GM23248 (cell line): ENCODE results near the gene C17orf58. TPM values are rescaled to one million over a fixed set of nuclear protein-coding genes. Genes with fewer than 3 reads are reported as not detected.
"Not testable (repeated sequence)": the region's sequence is repeated elsewhere in the genome, so short reads cannot be mapped to it uniquely, and the experiment has no call there.

Experiments
- DNase-seq: peaks from one replicate; pipeline ENCODE4 v3.0.0-alpha.2; 2015
- H2AFZ ChIP-seq: fragments of 200-600 bp; sonication (generic); 2 replicates; pipeline ENCODE4 v1.6.1; 2016; ENCODE audit warnings: antibody characterized with exemption
- H3F3A ChIP-seq: fragments of 200-600 bp; sonication (generic); 2 replicates; pipeline ENCODE4 v1.6.1; 2016; ENCODE audit warnings: mild to moderate bottlenecking, antibody characterized with exemption, mixed run types; ENCODE audit not compliant: insufficient read depth
- H3K27ac ChIP-seq: fragments of 200-600 bp; sonication (generic); 2 replicates; pipeline ENCODE4 v1.5.1; 2016; ENCODE audit warnings: mild to moderate bottlenecking
- H3K27me3 ChIP-seq: fragments of 200-600 bp; sonication (generic); replicated peaks from 2 replicates; pipeline ENCODE4 v1.6.1; 2016; ENCODE audit warnings: mild to moderate bottlenecking; ENCODE audit not compliant: insufficient read depth
- H3K36me3 ChIP-seq: fragments of 200-600 bp; sonication (generic); 2 replicates; pipeline ENCODE4 v1.6.1; 2016; ENCODE audit warnings: low read depth, mild to moderate bottlenecking
- H3K4me1 ChIP-seq: fragments of 200-600 bp; sonication (generic); 2 replicates; pipeline ENCODE4 v1.6.1; 2016; ENCODE audit warnings: mild to moderate bottlenecking; ENCODE audit not compliant: insufficient read depth
- H3K4me2 ChIP-seq: fragments of 200-600 bp; sonication (generic); one replicate; pipeline ENCODE4 v1.6.1; 2016; ENCODE audit warnings: mild to moderate bottlenecking; ENCODE audit not compliant: unreplicated experiment
- H3K4me3 ChIP-seq: fragments of 200-600 bp; sonication (generic); 2 replicates; pipeline ENCODE4 v1.5.1; 2016; ENCODE audit warnings: mild to moderate bottlenecking
- H3K79me2 ChIP-seq: fragments of 200-600 bp; sonication (generic); 2 replicates; pipeline ENCODE4 v1.6.1; 2016; ENCODE audit warnings: mild to moderate bottlenecking; ENCODE audit not compliant: insufficient read depth
- H3K9ac ChIP-seq: fragments of 200-600 bp; sonication (generic); 2 replicates; pipeline ENCODE4 v1.6.1; 2016; ENCODE audit warnings: mild to moderate bottlenecking
- H3K9me2 ChIP-seq: fragments of 200-600 bp; sonication (generic); 2 replicates; pipeline ENCODE4 v1.6.1; 2016; ENCODE audit warnings: mixed run types, mild to moderate bottlenecking, moderate library complexity; ENCODE audit not compliant: insufficient read depth
- H3K9me3 ChIP-seq: fragments of 200-600 bp; sonication (generic); one replicate; pipeline ENCODE4 v1.6.1; 2017; ENCODE audit warnings: low read depth
- H4K20me1 ChIP-seq: fragments of 200-600 bp; sonication (generic); 2 replicates; pipeline ENCODE4 v1.6.0; 2016; ENCODE audit not compliant: insufficient read depth
- EZH2 ChIP-seq: fragments of 200-600 bp; sonication (generic); IDR thresholded peaks from 2 replicates; pipeline ENCODE4 v1.6.1; 2018; ENCODE audit warnings: antibody characterized with exemption, mild to moderate bottlenecking; ENCODE audit not compliant: insufficient read depth, poor library complexity, severe bottlenecking
- EZH2phosphoT487 ChIP-seq: fragments of 200-600 bp; sonication (generic); IDR thresholded peaks from 2 replicates; pipeline ENCODE4 v1.6.1; 2018; ENCODE audit warnings: antibody characterized with exemption, moderate library complexity, mild to moderate bottlenecking, low read depth; ENCODE audit not compliant: insufficient read depth
- WGBS, 2 experiments: methylation state at CpG; one replicate each; pipeline ENCODE4 v1.1.6; 2015 to 2017; ENCODE audit warnings: low lambda C conversion rate in 2 of 2, low coverage in 1 of 2; ENCODE audit errors: missing lambda C conversion rate in 2 of 2; 5-methylcytosine and 5-hydroxymethylcytosine counted together
- in situ Hi-C: fragments of 300-500 bp; cut with MboI; formaldehyde crosslinking; loops from 2 replicates; pipeline ENCODE4 v1.15.0; 2020
- polyA plus RNA-seq: library from polyadenylated mRNA; unstranded; fragments of >200 nt; fragmentation: Nextera tagmentation; extraction: Ambion mirVana; gene quantifications from 2 replicates; pipeline ENCODE4 v1.2.1, GENCODE V29; 2016
- total RNA-seq: library from RNA; depleted of rRNA; stranded (reverse); fragments of >200 nt; shearing (Covaris generic); gene quantifications from 2 replicates; pipeline ENCODE4 v1.2.3, GENCODE V29; 2014

The C17orf58 gene
- total and polyA plus RNA-seq, 2 experiments from 2014 or later: 12.8 to 14.3 TPM

DNA sequence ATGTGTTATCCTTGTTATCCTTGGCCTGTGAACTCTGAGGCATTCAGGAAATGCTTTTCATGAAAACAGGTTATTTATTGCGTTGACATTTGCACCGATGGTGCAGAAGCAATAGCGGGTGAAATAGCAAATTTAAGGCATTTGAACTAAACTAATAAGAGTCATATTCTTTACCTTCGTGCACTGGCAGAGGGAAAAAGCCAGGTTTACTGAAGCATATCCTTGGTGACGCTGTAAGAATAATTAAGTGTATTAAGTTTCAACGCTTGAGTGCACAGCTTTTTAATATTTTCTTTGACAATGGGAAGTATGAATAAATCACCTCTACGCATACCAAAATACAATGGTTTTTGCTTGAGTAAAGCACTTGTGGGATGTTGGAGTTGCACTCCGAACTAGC is 25.7 kb upstream of the C17orf58 start:
- Histone ChIP-seq H3K9ac (no peak overlapping the region), H3F3A (0 out of 2 replicates have a peak, but pooled peaks cover 4% of the 10 kb centered on the region), H3K9me3 (no peaks in the 10 kb centered on the region), H2AFZ (no peak overlapping the region), H3K27me3 (no peaks in the 10 kb centered on the region), H3K79me2 (no peaks in the 10 kb centered on the region), H3K4me3 (no peak overlapping the region), H3K4me1 (no peaks in the 10 kb centered on the region), H4K20me1 (no peaks in the 10 kb centered on the region), H3K9me2 (no peaks in the 10 kb centered on the region), H3K27ac (no peak overlapping the region), H3K36me3 (no peaks in the 10 kb centered on the region), H3K4me2 (no peak overlapping the region)
- TF ChIP-seq EZH2phosphoT487: no peak
- no peak for TF ChIP-seq EZH2
- 81 to 86% methylated on average over 8 of the region's 8 CpGs for WGBS, 2 experiments
- DNase-seq: no peak
- in situ Hi-C loops: no loop called here

DNA sequence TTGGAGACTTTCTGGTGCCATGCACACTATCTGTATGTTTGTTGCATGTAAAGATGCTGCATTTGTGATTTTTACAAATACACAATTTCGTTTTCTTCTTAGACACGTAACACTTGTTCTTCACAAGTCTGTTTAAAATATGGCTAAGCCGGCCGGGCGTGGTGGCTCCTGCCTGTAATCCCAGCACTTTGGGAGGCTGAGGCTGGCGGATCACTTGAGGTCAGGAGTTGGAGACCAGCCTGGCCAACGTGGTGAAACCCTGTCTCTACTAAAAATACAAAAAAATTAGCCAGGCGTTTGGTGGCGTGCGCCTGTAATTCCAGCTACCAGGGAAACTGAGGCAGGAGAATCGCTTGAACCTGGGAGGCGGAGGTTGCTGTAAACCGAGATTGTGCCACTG is 24.5 kb upstream of the C17orf58 start:
- peak overlapping the region; percentile 83 for H3K4me3 ChIP-seq
- H3F3A ChIP-seq, in situ Hi-C loops, H3K27ac ChIP-seq, H3K9me3 ChIP-seq, H3K4me1 ChIP-seq, H3K79me2 ChIP-seq, H3K27me3 ChIP-seq, H4K20me1 ChIP-seq, DNase-seq, H3K9me2 ChIP-seq, H3K36me3 ChIP-seq: not testable (repeated sequence)
- H3K9ac ChIP-seq: peak overlapping the region; percentile 81
- H2AFZ ChIP-seq: peak overlapping the region; percentile 99
- WGBS, 2 experiments: 83 to 85% methylated on average over 12 to 13 of the region's 13 CpGs
- peak overlapping the region; percentile 88 for H3K4me2 ChIP-seq

DNA sequence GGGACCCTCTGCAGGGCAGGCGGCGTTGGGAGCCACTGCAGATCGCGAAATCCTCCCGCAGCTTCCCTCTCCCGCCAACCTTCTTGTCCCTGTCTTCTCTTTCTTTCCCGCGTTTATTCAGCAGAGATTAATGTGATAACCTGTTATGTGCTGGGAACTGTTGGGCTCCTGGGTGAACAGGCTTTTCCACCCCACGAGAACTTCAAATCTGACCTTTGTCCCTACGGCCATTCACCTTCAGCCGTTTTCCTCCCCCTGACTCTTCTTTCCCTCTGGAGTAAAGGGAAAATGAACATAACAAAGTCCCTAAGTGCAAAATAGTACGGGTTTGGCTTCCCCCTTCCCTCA is 24.1 kb upstream of the C17orf58 start:
- DNase-seq: no peak
- H3K36me3 ChIP-seq: no peaks in the 10 kb centered on the region
- H3K4me2 ChIP-seq: peak overlapping the region; percentile 88
- no peaks in the 10 kb centered on the region for H3K27me3 ChIP-seq
- H3K9me3 ChIP-seq: no peaks in the 10 kb centered on the region
- TF ChIP-seq EZH2: no peak
- TF ChIP-seq EZH2phosphoT487: no peak
- H3K27ac ChIP-seq: peak overlapping the region; percentile 27
- H3F3A ChIP-seq: 0 out of 2 replicates have a peak, but pooled peaks cover 4% of the 10 kb centered on the region
- peak overlapping the region; percentile 99 for H2AFZ ChIP-seq
- H3K4me3 ChIP-seq: peak overlapping the region; percentile 83
- peak overlapping the region; percentile 81 for H3K9ac ChIP-seq
- H3K4me1 ChIP-seq: no peaks in the 10 kb centered on the region
- H3K9me2 ChIP-seq: no peaks in the 10 kb centered on the region
- no peaks in the 10 kb centered on the region for H3K79me2 ChIP-seq
- no peaks in the 10 kb centered on the region for H4K20me1 ChIP-seq
- WGBS, 2 experiments: 1 to 2% methylated on average over 12 of the region's 12 CpGs
- in situ Hi-C loops: no loop called here

DNA sequence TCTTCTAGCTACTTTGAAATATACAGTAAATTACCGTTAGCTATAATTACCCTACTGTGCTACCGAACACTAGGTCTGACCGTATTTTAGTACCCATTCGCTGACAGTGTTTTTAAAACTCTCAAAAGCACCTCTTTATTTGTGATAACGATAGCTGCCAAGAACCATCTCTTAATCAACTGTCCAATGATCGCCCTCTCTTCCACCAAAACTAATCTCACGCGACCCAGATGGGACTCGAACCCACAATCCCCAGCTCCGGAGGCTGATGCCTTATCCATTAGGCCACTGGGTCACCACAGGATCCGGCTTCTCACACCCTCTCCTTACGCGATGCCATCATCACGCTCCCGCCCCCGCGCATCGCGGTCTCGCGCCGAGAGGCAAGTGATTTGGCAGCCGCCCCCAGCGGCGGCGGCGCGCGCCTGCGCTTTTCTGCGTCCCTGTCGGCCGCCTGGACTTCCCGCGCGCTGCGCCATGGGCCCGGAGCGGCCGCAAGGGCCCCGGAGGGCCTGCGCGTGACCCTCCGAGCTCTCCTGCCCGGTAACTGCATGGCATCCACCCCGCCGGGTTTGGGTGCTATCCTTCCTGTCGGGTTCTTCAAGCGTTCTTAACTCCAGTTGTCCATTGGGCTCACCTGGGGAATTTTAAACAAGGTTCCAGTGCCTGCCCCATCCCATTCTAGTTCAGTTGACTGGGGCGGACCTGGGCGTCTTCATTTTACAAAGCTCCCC is 23.6 kb upstream of the C17orf58 start:
- H3F3A ChIP-seq: 0 out of 2 replicates have a peak, but pooled peaks cover 4% of the 10 kb centered on the region
- peak overlapping the region; percentile 83 for H3K4me3 ChIP-seq
- H3K9me3 ChIP-seq: no peaks in the 10 kb centered on the region
- no peaks in the 10 kb centered on the region for H3K27me3 ChIP-seq
- no peaks in the 10 kb centered on the region for H3K9me2 ChIP-seq
- TF ChIP-seq EZH2 (no peak), EZH2phosphoT487 (no peak)
- WGBS, 2 experiments: 1% methylated on average over 43 to 51 of the region's 51 CpGs
- peak overlapping the region; percentile 27 for H3K27ac ChIP-seq
- H3K36me3 ChIP-seq: no peaks in the 10 kb centered on the region
- in situ Hi-C loops: no loop called here
- H3K4me2 ChIP-seq: peak overlapping the region; percentile 88
- H2AFZ ChIP-seq: peak overlapping the region; percentile 99
- H3K79me2 ChIP-seq: no peaks in the 10 kb centered on the region
- H4K20me1 ChIP-seq: no peaks in the 10 kb centered on the region
- DNase-seq: peak; percentile 95
- peak overlapping the region; percentile 81 for H3K9ac ChIP-seq
- H3K4me1 ChIP-seq: no peaks in the 10 kb centered on the region

DNA sequence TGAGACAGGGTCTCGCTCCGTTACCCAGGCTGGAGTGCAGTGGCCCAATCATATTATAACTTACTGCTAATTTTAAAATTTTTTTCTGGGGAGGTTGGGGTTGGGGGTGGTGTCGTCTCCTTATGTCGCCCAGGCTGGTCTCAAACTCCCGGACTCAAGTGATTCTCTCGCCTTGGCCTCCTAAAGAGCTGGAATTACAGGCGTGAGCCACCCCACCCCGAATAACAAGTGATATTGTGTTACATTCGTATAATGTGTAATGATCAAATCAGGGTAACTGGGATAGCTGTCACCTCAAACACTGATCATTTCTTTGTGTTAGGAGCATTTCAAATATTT is 23.0 kb upstream of the C17orf58 start:
- no peaks in the 10 kb centered on the region for H3K4me1 ChIP-seq
- DNase-seq: no peak
- H3K36me3 ChIP-seq: no peaks in the 10 kb centered on the region
- H3F3A ChIP-seq: 0 out of 2 replicates have a peak, but pooled peaks cover 4% of the 10 kb centered on the region
- no peak overlapping the region for H3K4me3 ChIP-seq
- H3K9ac ChIP-seq: no peak overlapping the region
- WGBS, 2 experiments: 69 to 70% methylated on average over 9 of the region's 9 CpGs
- H3K9me3 ChIP-seq: no peaks in the 10 kb centered on the region
- H2AFZ ChIP-seq: no peak overlapping the region
- no peaks in the 10 kb centered on the region for H3K79me2 ChIP-seq
- no peak overlapping the region for H3K27ac ChIP-seq
- in situ Hi-C loops: no loop called here
- no peak overlapping the region for H3K4me2 ChIP-seq
- no peaks in the 10 kb centered on the region for H4K20me1 ChIP-seq
- no peaks in the 10 kb centered on the region for H3K9me2 ChIP-seq
- H3K27me3 ChIP-seq: no peaks in the 10 kb centered on the region
- TF ChIP-seq EZH2: no peak
- no peak for TF ChIP-seq EZH2phosphoT487

DNA sequence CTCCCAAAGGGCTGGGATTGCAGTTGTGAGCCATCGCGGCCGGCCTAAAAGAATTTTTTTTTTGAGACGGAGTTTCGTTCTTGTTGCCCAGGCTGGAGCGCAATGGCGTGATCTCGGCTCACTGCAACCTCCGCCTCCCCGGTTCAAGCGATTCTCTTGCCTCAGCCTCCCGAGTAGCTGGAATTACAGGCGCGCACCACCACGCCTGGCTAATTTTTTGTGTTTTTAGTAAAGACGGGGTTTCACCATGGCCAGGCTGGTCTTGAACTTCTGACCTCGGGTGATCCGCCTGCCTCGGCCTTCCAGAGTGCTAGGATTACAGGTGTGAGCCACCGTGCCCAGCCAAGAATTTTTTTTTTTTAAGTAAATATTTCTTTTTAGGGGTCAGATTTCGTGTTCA is 22.2 kb upstream of the C17orf58 start:
- H3K4me3 ChIP-seq, H3K4me2 ChIP-seq, H2AFZ ChIP-seq, H3K9ac ChIP-seq, DNase-seq, H4K20me1 ChIP-seq, H3K36me3 ChIP-seq, H3K9me2 ChIP-seq, H3K4me1 ChIP-seq, H3K27ac ChIP-seq, H3F3A ChIP-seq, in situ Hi-C loops, H3K79me2 ChIP-seq, H3K27me3 ChIP-seq, H3K9me3 ChIP-seq: not testable (repeated sequence)
- 97% methylated on average over 21 of the region's 21 CpGs for WGBS, 2 experiments
